ENCODE results near the gene PHLPP2.

- TF ChIP-seq POLR2A (IDR thresholded peaks at IDR 0.05; ENCODE audit: low read depth, low read length), result no peak
- TF ChIP-seq POLR2AphosphoS5 (IDR thresholded peaks at IDR 0.05; ENCODE audit: low read depth, low read length), result no peak
- no peak for TF ChIP-seq TAF1 (IDR thresholded peaks at IDR 0.05; ENCODE audit: low read depth, low read length)
- no peak for TF ChIP-seq POU2F2 (IDR thresholded peaks at IDR 0.05; ENCODE audit: low read depth, low read length)
- TF ChIP-seq PAX5 (IDR thresholded peaks at IDR 0.05; ENCODE audit: insufficient read depth, low read length, severe bottlenecking), result no peak
- TF ChIP-seq SPI1 (IDR thresholded peaks at IDR 0.05; ENCODE audit: low read depth, low read length), result no peak
Measured at GRCh38 chr16:71672125-71672524, 52.4 kb downstream of the PHLPP2 start.

All from GM12891 (cell line).